Measurements from ENCODE around the gene TMUB1.
A peak's percentile ranks its signal among the peaks of the same experiment; 100 is the strongest.

Gene TMUB1

DNA sequence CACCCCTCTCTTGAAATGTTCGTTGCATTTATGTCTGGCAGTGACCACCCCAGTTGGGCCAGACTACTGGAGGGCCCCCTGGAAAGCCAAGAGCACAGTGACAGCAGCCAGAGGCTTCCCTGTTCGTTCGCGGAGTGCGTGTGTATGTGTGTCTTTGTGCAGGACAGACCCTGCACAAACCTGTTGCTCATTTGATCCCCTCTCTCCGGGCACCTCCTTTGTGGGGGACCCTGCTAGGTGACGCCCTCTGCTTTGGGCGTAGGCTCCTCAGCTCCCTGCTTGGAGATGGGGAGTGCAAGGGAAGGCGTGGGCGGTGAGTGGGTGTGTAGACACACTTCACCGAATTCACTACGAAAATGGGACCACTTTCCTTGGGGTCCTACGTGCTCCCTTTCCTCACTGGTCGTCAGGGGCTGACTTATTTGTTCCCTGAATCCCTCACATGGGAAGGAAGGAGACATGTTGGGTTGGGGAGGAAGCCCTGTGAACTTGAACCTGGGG is 41.7 kb upstream of the TMUB1 start:
- no peak for DNase-seq (ENCODE audit: low read depth)
- H3K4me3 ChIP-seq (replicated peaks; ENCODE audit: low read depth, low read length): no peak overlapping the region
- TF ChIP-seq, protein P1, sequence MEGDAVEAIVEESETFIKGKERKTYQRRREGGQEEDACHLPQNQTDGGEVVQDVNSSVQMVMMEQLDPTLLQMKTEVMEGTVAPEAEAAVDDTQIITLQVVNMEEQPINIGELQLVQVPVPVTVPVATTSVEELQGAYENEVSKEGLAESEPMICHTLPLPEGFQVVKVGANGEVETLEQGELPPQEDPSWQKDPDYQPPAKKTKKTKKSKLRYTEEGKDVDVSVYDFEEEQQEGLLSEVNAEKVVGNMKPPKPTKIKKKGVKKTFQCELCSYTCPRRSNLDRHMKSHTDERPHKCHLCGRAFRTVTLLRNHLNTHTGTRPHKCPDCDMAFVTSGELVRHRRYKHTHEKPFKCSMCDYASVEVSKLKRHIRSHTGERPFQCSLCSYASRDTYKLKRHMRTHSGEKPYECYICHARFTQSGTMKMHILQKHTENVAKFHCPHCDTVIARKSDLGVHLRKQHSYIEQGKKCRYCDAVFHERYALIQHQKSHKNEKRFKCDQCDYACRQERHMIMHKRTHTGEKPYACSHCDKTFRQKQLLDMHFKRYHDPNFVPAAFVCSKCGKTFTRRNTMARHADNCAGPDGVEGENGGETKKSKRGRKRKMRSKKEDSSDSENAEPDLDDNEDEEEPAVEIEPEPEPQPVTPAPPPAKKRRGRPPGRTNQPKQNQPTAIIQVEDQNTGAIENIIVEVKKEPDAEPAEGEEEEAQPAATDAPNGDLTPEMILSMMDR (IDR thresholded peaks at IDR 0.05; ENCODE audit: low read length, missing control alignments): no peak

DNA sequence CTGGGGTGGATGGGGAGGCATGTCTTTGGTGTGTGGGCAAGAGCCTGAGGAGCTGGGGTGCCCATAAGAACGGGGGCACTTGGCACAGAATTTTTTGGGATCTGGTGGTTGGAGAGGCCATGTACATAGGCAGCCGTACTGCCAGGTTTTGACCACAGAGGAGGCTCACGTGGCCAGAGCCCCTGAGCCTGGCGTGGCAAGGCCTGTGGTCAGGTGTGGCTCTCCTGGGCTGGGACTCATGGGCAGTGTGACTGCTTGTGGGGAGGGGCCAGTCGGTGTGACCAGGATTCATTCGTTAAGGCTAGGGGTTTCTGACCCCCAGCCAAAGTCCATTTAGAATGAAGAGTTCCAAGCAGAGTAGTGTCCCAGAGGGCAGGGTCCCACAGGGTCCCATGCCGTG is 41.2 kb upstream of the TMUB1 start:
- H3K4me3 ChIP-seq (replicated peaks; ENCODE audit: low read depth, low read length): no peak overlapping the region
- TF ChIP-seq, protein P1 (IDR thresholded peaks at IDR 0.05; ENCODE audit: low read length, missing control alignments): no peak
- DNase-seq (ENCODE audit: low read depth): no peak

DNA sequence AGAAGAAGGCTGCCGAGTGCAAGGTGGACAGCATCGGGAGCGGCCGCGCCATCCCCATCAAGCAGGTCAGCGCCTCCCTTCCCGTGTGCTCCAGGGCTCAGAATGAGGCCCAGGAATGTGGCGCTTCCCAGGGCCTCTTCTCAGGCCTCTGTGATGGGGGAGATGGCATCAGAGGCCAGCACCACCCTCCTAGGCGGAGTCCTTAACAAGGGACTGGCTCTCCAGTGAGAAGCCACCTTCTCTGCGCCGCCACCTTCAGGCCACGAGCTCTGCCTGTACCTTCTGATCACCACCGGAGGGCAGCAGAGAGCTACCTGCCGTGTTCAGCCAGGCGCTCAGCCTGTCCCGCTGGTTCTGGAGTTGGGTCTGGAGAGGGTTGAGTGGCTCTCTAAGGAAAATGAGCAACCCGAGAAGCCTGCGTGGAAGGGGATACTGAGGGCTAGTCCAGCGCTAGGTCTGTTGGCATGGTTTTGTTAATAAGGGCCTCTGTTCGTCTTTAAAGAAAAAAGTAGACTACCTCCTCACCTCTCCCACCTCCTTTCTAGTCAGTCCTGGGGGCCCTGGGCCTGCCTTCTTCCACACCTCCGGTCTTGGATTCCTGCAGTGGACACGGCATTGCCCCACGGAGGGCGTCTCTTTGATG is 40.6 kb upstream of the TMUB1 start:
- H3K4me3 ChIP-seq (replicated peaks; ENCODE audit: low read depth, low read length): no peak overlapping the region
- TF ChIP-seq, protein P1 (IDR thresholded peaks at IDR 0.05; ENCODE audit: low read length, missing control alignments): peak; percentile 100

DNA sequence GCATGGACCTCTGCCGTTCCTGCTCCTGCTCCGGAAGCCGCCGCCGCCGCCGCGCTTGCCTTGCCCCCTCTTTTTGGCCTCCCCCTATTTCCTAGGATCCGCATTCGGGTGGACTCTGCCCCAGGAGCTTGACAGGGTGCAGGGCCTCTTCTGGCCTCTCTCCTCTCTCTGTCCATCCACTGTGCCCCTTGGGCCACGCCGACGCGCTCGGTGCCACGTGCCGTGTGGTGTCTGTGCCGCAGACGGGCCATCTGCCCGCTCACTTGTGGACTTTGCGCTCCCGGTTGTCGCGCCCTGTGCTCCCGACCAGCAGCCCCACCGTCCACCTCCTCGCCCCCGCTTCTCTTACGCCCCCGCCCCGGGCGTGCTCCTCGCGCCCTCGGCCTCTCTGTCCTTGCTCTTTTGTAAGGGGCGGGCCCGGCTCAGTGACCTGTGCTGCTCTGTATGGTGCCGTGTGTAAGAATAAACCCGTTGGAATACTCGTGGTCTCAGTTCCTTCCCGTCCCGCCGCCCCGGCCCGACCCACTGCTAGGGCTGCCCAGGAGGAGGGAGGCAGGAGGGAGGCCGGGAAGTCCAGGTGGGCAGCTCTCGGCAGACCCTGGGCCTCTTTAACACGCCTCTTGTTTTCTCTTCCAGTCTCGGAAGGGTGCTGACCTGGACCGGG is 40.0 kb upstream of the TMUB1 start:
- TF ChIP-seq, protein P1 (IDR thresholded peaks at IDR 0.05; ENCODE audit: low read length, missing control alignments): no peak
- no peak overlapping the region for H3K4me3 ChIP-seq (replicated peaks; ENCODE audit: low read depth, low read length)
- no peak for DNase-seq (ENCODE audit: low read depth)

More for the DNA sequence above, 40.6 kb upstream of the TMUB1 start:
- DNase-seq (ENCODE audit: low read depth): peak; percentile 84

DNA sequence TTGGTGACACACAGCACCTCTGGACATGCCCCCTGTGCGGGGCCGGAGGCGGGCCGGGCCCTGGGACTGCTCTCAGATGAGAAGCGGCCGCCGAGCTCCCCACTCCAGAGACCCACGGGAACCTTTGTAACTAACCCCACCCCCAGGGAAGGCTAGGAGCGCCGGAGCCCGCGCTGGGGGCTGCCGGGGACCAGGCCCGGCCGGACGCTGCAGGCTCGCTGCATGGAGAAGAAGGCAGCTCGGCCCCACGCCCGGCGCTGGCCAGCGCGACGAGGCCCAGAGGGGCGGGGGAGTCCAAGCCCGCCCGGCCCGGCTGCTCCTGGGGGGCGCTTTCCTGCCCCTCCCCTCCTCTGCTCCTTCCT is 39.5 kb upstream of the TMUB1 start:
- H3K4me3 ChIP-seq (replicated peaks; ENCODE audit: low read depth, low read length): no peak overlapping the region
- no peak for DNase-seq (ENCODE audit: low read depth)
- TF ChIP-seq, protein P1 (IDR thresholded peaks at IDR 0.05; ENCODE audit: low read length, missing control alignments): no peak

DNA sequence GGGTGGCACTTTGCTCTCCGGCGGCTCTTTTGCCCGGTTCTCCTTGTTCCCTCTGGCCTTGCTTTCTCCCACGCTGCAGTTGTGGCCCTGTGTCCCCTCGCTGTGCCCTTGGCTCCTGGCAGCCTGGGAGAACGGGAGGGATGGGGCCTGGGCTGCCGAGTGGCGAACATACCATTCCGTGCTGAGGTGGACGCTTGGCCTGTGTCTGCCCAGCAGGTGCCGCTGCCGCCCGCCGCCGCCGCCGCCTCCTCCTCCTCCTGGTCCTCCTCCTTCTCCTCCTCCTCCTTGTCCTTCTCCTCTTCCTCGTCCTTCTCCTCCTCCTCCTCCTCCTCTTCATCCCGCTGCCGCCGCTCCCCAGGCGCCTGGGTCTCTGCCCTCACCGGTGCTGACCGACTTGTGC is 39.0 kb upstream of the TMUB1 start:
- no peak for DNase-seq (ENCODE audit: low read depth)
- H3K4me3 ChIP-seq (replicated peaks; ENCODE audit: low read depth, low read length): no peak overlapping the region
- TF ChIP-seq, protein P1 (IDR thresholded peaks at IDR 0.05; ENCODE audit: low read length, missing control alignments): no peak
